CD4-positive, alpha-beta memory T cell (primary cell): Measurements from ENCODE around the gene ACTBL2. TPM values are rescaled to one million over a fixed set of nuclear protein-coding genes. Genes with fewer than 3 reads are reported as not detected.

ENCODE experiments used
- CTCF ChIA-PET: fragments of 350-600 bp; sonication (Branson Sonifier 250); formaldehyde crosslinking; loops from one replicate; lab custom pipeline; 2021; ENCODE audit warnings: inconsistent platforms; ENCODE audit not compliant: partially characterized antibody; lab: Charles Lee
- POLR2A ChIA-PET: fragments of 350-600 bp; sonication (Branson Sonifier 250); formaldehyde crosslinking; loops from one replicate; lab custom pipeline; 2021; ENCODE audit not compliant: partially characterized antibody; lab: Charles Lee
- DNase-seq, 5 donors: peaks; one replicate each; pipeline versions ENCODE4 v3.0.0 to v3.0.0-alpha.2; 2020 to 2022; ENCODE audit warnings: mixed read lengths in 1 of 5
- H3K27ac ChIP-seq: one replicate; pipeline ENCODE4 v1.7.0; 2013; ENCODE audit warnings: low read depth, low read length
- H3K27me3 ChIP-seq: 2 replicates; pipeline ENCODE4 v1.7.0; 2013; ENCODE audit warnings: mild to moderate bottlenecking, low read length, moderate library complexity; ENCODE audit not compliant: insufficient read depth
- H3K36me3 ChIP-seq: 2 replicates; pipeline ENCODE4 v1.7.0; 2013; ENCODE audit warnings: mild to moderate bottlenecking, low read length, moderate library complexity; ENCODE audit not compliant: insufficient read depth
- H3K4me1 ChIP-seq: 2 replicates; pipeline ENCODE4 v1.7.0; 2013; ENCODE audit warnings: mild to moderate bottlenecking, low read length, moderate library complexity; ENCODE audit not compliant: insufficient read depth
- H3K4me3 ChIP-seq, 2 donors: one replicate each; pipeline ENCODE4 v1.7.0; 2013; ENCODE audit warnings: low read length in 2 of 2, mild to moderate bottlenecking in 1 of 2
- H3K9me3 ChIP-seq, 2 donors: one replicate each; pipeline ENCODE4 v1.7.0; 2013; ENCODE audit warnings: low read length in 2 of 2, control low read depth in 1 of 2; ENCODE audit not compliant: control insufficient read depth in 1 of 2
- H3K27ac Mint-ChIP-seq, 7 donors: one replicate each; pipeline ENCODE4 v1.8.0; 2020 to 2021; ENCODE audit warnings: mixed read lengths in 7 of 7, mild to moderate bottlenecking in 6 of 7, inconsistent platforms in 3 of 7, moderate library complexity in 3 of 7
- H3K27me3 Mint-ChIP-seq, 2 donors: one replicate each; pipeline ENCODE4 v1.8.0; 2020 to 2021; ENCODE audit warnings: mixed read lengths in 2 of 2
- H3K36me3 Mint-ChIP-seq, 2 donors: one replicate each; pipeline ENCODE4 v1.8.0; 2020 to 2021; ENCODE audit warnings: mixed read lengths in 2 of 2, inconsistent platforms in 1 of 2, mild to moderate bottlenecking in 1 of 2
- H3K4me1 Mint-ChIP-seq, 4 donors: one replicate each; pipeline ENCODE4 v1.8.0; 2020 to 2021; ENCODE audit warnings: mixed read lengths in 4 of 4, mild to moderate bottlenecking in 1 of 4
- H3K4me3 Mint-ChIP-seq, 8 donors: one replicate each; pipeline ENCODE4 v1.8.0; 2020 to 2021; ENCODE audit warnings: mixed read lengths in 8 of 8, mild to moderate bottlenecking in 7 of 8, moderate library complexity in 6 of 8, inconsistent platforms in 3 of 8
- H3K9me3 Mint-ChIP-seq, 8 donors: one replicate each; pipeline ENCODE4 v1.8.0; 2020 to 2021; ENCODE audit warnings: mixed read lengths in 8 of 8, mild to moderate bottlenecking in 5 of 8, inconsistent platforms in 3 of 8, moderate library complexity in 1 of 8
- intact Hi-C: fragments of 100-400 bp; cut with micrococcal nuclease; formaldehyde crosslinking; loops from one replicate; pipeline ENCODE4 v1.15.1; 2023
- polyA plus RNA-seq, 2 donors: library from polyadenylated mRNA; unstranded; fragments of 300-500 nt; fragmentation: Illumina TruSeq; gene quantifications; one replicate each; pipeline ENCODE4 v1.2.3, GENCODE V29; 2021
- total RNA-seq, 2 experiments: library from RNA; stranded (reverse); gene quantifications; one replicate each; pipeline ENCODE4 v1.2.3, GENCODE V29; 2021

Gene ACTBL2
- total and polyA plus RNA-seq, 4 experiments from 2014 or later = not detected

- Mint-ChIP-seq H3K27me3 (peaks cover 2 to 5% of the 10 kb centered on the region in 2 donors), H3K27ac (no peak overlapping the region), H3K4me1 (no peaks in the 10 kb centered on the region), H3K9me3 (no peaks in the 10 kb centered on the region), H3K4me3 (no peak overlapping the region), H3K36me3 (no peaks in the 10 kb centered on the region)
- H3K9me3 ChIP-seq = no peaks in the 10 kb centered on the region
- H3K4me1 ChIP-seq = no peaks in the 10 kb centered on the region
- no peak for DNase-seq
- ChIA-PET POLR2A (no interaction called here), CTCF (interaction anchor here (2.1 kb wide), 1 partner anchor 13 kb away, joined by 5 read pairs; no protein-coding TSS in a partner anchor)
- H3K4me3 ChIP-seq = no peak overlapping the region
- no peak overlapping the region for H3K27ac ChIP-seq
- no peaks in the 10 kb centered on the region for H3K27me3 ChIP-seq
- H3K36me3 ChIP-seq = no peaks in the 10 kb centered on the region
- intact Hi-C loops = no loop called here
Measured at GRCh38 chr5:57432876-57433275, 49.7 kb downstream of the ACTBL2 start.

GRCh38 chr5:57431759-57432158 lies 50.9 kb downstream of the ACTBL2 start:
- ChIA-PET POLR2A (no interaction called here), CTCF (no interaction called here)
- intact Hi-C loops = no loop called here
- Mint-ChIP-seq H3K4me3 (no peak overlapping the region), H3K9me3 (no peaks in the 10 kb centered on the region), H3K36me3 (no peaks in the 10 kb centered on the region), H3K27me3 (peaks cover 2 to 9% of the 10 kb centered on the region in 2 donors), H3K4me1 (no peaks in the 10 kb centered on the region), H3K27ac (no peak overlapping the region)
- H3K36me3 ChIP-seq = no peaks in the 10 kb centered on the region
- no peaks in the 10 kb centered on the region for H3K27me3 ChIP-seq
- no peak overlapping the region for H3K4me3 ChIP-seq
- no peaks in the 10 kb centered on the region for H3K4me1 ChIP-seq
- DNase-seq = no peak
- H3K27ac ChIP-seq = no peak overlapping the region
- no peaks in the 10 kb centered on the region for H3K9me3 ChIP-seq
